IMR-90 (cell line): ENCODE measurements around the gene TM4SF18. TPM values are rescaled to one million over a fixed set of nuclear protein-coding genes. Genes with fewer than 3 reads are reported as not detected.

Experiments
- ATAC-seq: fragments of 200-7000 bp; cut with Tn5 transposase; 2 replicates; pipeline ENCODE4 v1.9.1; 2020; ENCODE audit warnings: low read depth, mild to moderate bottlenecking, moderate library complexity
- BruUV-seq: library from RNA; stranded (reverse); fragments of 400-500 nt; replicated peaks from 2 replicates; lab custom pipeline; 2021; lab: Mats Ljungman, UMichigan
- CTCF ChIA-PET: fragments of 300-600 bp; formaldehyde crosslinking; extraction: SDS; loops from one replicate; lab custom pipeline; 2021; ENCODE audit warnings: antibody characterized with exemption; lab: Yijun Ruan, JAX
- POLR2A ChIA-PET: fragments of 300-600 bp; sonication (Branson Sonifier 250); formaldehyde crosslinking; loops from one replicate; lab custom pipeline; 2022; ENCODE audit warnings: antibody characterized with exemption; ENCODE audit not compliant: unreplicated experiment; lab: Charles Lee
- DNase-seq: peaks from one replicate; pipeline ENCODE4 v3.0.0; 2013
- H2AFZ ChIP-seq: replicated peaks from 2 replicates; pipeline ENCODE3; 2013; ENCODE audit warnings: low read length, mild to moderate bottlenecking; ENCODE audit not compliant: poor library complexity
- H2AK5ac ChIP-seq: 2 replicates; pipeline ENCODE4 v1.6.1; 2013; ENCODE audit warnings: low read depth, low read length, inconsistent platforms
- H2AK9ac ChIP-seq: replicated peaks from 2 replicates; pipeline ENCODE3; 2013; ENCODE audit warnings: mild to moderate bottlenecking, low read depth, low read length, moderate library complexity; ENCODE audit not compliant: poor library complexity
- H2BK120ac ChIP-seq: 2 replicates; pipeline ENCODE4 v1.6.1; 2013; ENCODE audit warnings: low read depth, low read length, inconsistent platforms
- H2BK15ac ChIP-seq: 3 replicates; pipeline ENCODE4 v1.6.1; 2013; ENCODE audit warnings: low read depth, low read length, inconsistent platforms
- H2BK20ac ChIP-seq: 2 replicates; pipeline ENCODE4 v1.6.1; 2013; ENCODE audit warnings: low read depth, mild to moderate bottlenecking, inconsistent platforms, low read length, moderate library complexity
- H2BK5ac ChIP-seq: 2 replicates; pipeline ENCODE4 v1.6.1; 2013; ENCODE audit warnings: mild to moderate bottlenecking, low read depth, low read length, inconsistent platforms; ENCODE audit not compliant: poor library complexity, severe bottlenecking
- H3K14ac ChIP-seq: replicated peaks from 2 replicates; pipeline ENCODE4 v1.6.1; 2013; ENCODE audit warnings: low read depth, low read length, inconsistent platforms
- H3K18ac ChIP-seq: 2 replicates; pipeline ENCODE4 v1.6.1; 2013; ENCODE audit warnings: low read depth, low read length, control low read depth
- H3K23ac ChIP-seq: 2 replicates; pipeline ENCODE4 v1.6.1; 2013; ENCODE audit warnings: low read depth, low read length, inconsistent platforms
- H3K27ac ChIP-seq: 2 replicates; pipeline ENCODE4 v1.5.1; 2013; ENCODE audit warnings: mild to moderate bottlenecking, control low read depth, low read length; ENCODE audit not compliant: insufficient read depth
- H3K27me3 ChIP-seq: 2 replicates; pipeline ENCODE4 v1.6.1; 2013; ENCODE audit warnings: low read length; ENCODE audit not compliant: control insufficient read depth, insufficient read depth
- H3K36me3 ChIP-seq: 2 replicates; pipeline ENCODE4 v1.6.1; 2013; ENCODE audit warnings: low read length, mixed read lengths; ENCODE audit not compliant: control insufficient read depth, insufficient read depth
- H3K4ac ChIP-seq: 2 replicates; pipeline ENCODE4 v1.6.1; 2013; ENCODE audit warnings: low read depth, low read length, inconsistent platforms
- H3K4me1 ChIP-seq: 2 replicates; pipeline ENCODE4 v1.6.1; 2013; ENCODE audit warnings: low read length, mixed read lengths; ENCODE audit not compliant: control insufficient read depth, insufficient read depth
- H3K4me2 ChIP-seq: 2 replicates; pipeline ENCODE4 v1.6.1; 2013; ENCODE audit warnings: low read depth, mild to moderate bottlenecking, control low read depth, low read length, moderate library complexity
- H3K4me3 ChIP-seq: 2 replicates; pipeline ENCODE4 v1.5.1; 2013; ENCODE audit warnings: low read depth, mild to moderate bottlenecking, control low read depth, low read length, moderate library complexity; ENCODE audit not compliant: insufficient read depth
- H3K56ac ChIP-seq: 2 replicates; pipeline ENCODE4 v1.6.1; 2013; ENCODE audit warnings: low read length, inconsistent platforms; ENCODE audit not compliant: insufficient read depth; ENCODE audit errors: extremely low read depth
- H3K79me1 ChIP-seq, 2 experiments: 2 replicates each; pipeline ENCODE4 v1.6.1; 2013; ENCODE audit warnings: low read length in 2 of 2, inconsistent platforms in 1 of 2, low read depth in 1 of 2
- H3K9ac ChIP-seq: 2 replicates; pipeline ENCODE4 v1.6.1; 2013; ENCODE audit warnings: low read depth, low read length, control low read depth
- H3K9me1 ChIP-seq: 2 replicates; pipeline ENCODE4 v1.6.1; 2013; ENCODE audit warnings: low read length, inconsistent platforms; ENCODE audit not compliant: insufficient read depth
- H3K9me3 ChIP-seq: 2 replicates; pipeline ENCODE4 v1.6.1; 2013; ENCODE audit warnings: low read length; ENCODE audit not compliant: control insufficient read depth, insufficient read depth
- H4K20me1 ChIP-seq: 2 replicates; pipeline ENCODE4 v1.6.1; 2013; ENCODE audit warnings: low read length, inconsistent platforms; ENCODE audit not compliant: insufficient read depth
- H4K5ac ChIP-seq: 2 replicates; pipeline ENCODE4 v1.6.1; 2013; ENCODE audit warnings: mild to moderate bottlenecking, low read depth, low read length, control low read depth
- H4K8ac ChIP-seq, 2 experiments: 2 replicates each; pipeline ENCODE4 v1.6.1; 2013; ENCODE audit warnings: low read depth in 2 of 2, low read length in 2 of 2, control low read depth in 1 of 2, inconsistent platforms in 1 of 2
- H4K91ac ChIP-seq: 2 replicates; pipeline ENCODE4 v1.6.1; 2013; ENCODE audit warnings: low read depth, low read length, inconsistent platforms; ENCODE audit not compliant: insufficient read depth
- BHLHE40 ChIP-seq: fragments of 150-350 bp; IDR thresholded peaks from 2 replicates; pipeline ENCODE4 v1.6.1; 2016; ENCODE audit warnings: mild to moderate bottlenecking, low read depth, low read length
- CEBPB ChIP-seq: IDR thresholded peaks from 2 replicates; pipeline ENCODE4 v1.6.1; 2012; ENCODE audit warnings: low read depth, low read length, improper control_type of control experiment
- CHD1 ChIP-seq: IDR thresholded peaks from 2 replicates; pipeline ENCODE4 v1.6.1; 2012; ENCODE audit warnings: low read depth, low read length, improper control_type of control experiment
- CTCF ChIP-seq: conservative IDR thresholded peaks from 2 replicates; pipeline ENCODE4 v1.5.1; 2012; ENCODE audit warnings: mild to moderate bottlenecking, low read depth, low read length, improper control_type of control experiment
- ELK1 ChIP-seq: fragments of 150-350 bp; IDR thresholded peaks from 2 replicates; pipeline ENCODE4 v1.6.1; 2016; ENCODE audit warnings: low read depth, mild to moderate bottlenecking, low read length, moderate library complexity, borderline replicate concordance
- FOS ChIP-seq: fragments of 150-350 bp; IDR thresholded peaks from 2 replicates; pipeline ENCODE4 v1.6.1; 2016; ENCODE audit warnings: low read depth, low read length
- MAFK ChIP-seq: IDR thresholded peaks from 2 replicates; pipeline ENCODE4 v1.6.1; 2012; ENCODE audit warnings: low read depth, low read length, improper control_type of control experiment
- MAZ ChIP-seq: IDR thresholded peaks from 2 replicates; pipeline ENCODE4 v1.6.1; 2012; ENCODE audit warnings: low read depth, mild to moderate bottlenecking, low read length, improper control_type of control experiment, moderate library complexity, borderline replicate concordance
- MXI1 ChIP-seq: IDR thresholded peaks from 2 replicates; pipeline ENCODE4 v1.6.1; 2012; ENCODE audit warnings: low read depth, mild to moderate bottlenecking, low read length, moderate library complexity, borderline replicate concordance
- NFE2L2 ChIP-seq: fragments of 150-350 bp; IDR thresholded peaks from 2 replicates; pipeline ENCODE4 v1.6.1; 2016; ENCODE audit warnings: low read depth, mild to moderate bottlenecking, low read length
- POLR2A ChIP-seq: IDR thresholded peaks from 2 replicates; pipeline ENCODE4 v1.6.1; 2012; ENCODE audit warnings: mild to moderate bottlenecking, low read depth, low read length
- RAD21 ChIP-seq: IDR thresholded peaks from 2 replicates; pipeline ENCODE4 v1.6.1; 2012; ENCODE audit warnings: low read length, improper control_type of control experiment
- RCOR1 ChIP-seq: IDR thresholded peaks from 2 replicates; pipeline ENCODE4 v1.6.1; 2012; ENCODE audit warnings: mild to moderate bottlenecking, low read length, improper control_type of control experiment; ENCODE audit not compliant: insufficient replicate concordance
- RFX5 ChIP-seq: IDR thresholded peaks from 2 replicates; pipeline ENCODE4 v1.8.0; 2012; ENCODE audit warnings: low read depth, mild to moderate bottlenecking, low read length, moderate library complexity
- SMC3 ChIP-seq: fragments of 150-350 bp; IDR thresholded peaks from 2 replicates; pipeline ENCODE4 v1.6.1; 2016; ENCODE audit warnings: low read depth, mild to moderate bottlenecking, antibody characterized with exemption, low read length, moderate library complexity
- USF2 ChIP-seq: fragments of 150-350 bp; IDR thresholded peaks from 2 replicates; pipeline ENCODE4 v1.6.1; 2017; ENCODE audit warnings: mild to moderate bottlenecking, antibody characterized with exemption, low read length, low read depth
- WGBS, 2 experiments: methylation state at CpG; one replicate each; pipeline versions ENCODE4 v1.1.5 to v1.1.7; 2013; ENCODE audit warnings: missing lambda C conversion rate in 2 of 2; ENCODE audit not compliant: insufficient read length in 1 of 2; ENCODE audit errors: extremely low coverage in 2 of 2; 5-methylcytosine and 5-hydroxymethylcytosine counted together
- dilution Hi-C: fragments of 300-500 bp; cut with HindIII; formaldehyde crosslinking; loops from one replicate; pipeline ENCODE4 v1.14.3; 2018; ENCODE audit warnings: low sequenced_read_pairs; ENCODE audit not compliant: unreplicated experiment
- in situ Hi-C: fragments of 300-500 bp; cut with MboI; formaldehyde crosslinking; loops from 3 replicates; pipeline ENCODE4 v1.14.3; 2019; ENCODE audit warnings: low sequenced_read_pairs, inconsistent platforms, mixed read lengths
- intact Hi-C: fragments of 100-400 bp; cut with micrococcal nuclease; formaldehyde crosslinking; loops from 2 replicates; pipeline ENCODE4 v1.10.0; 2022
- polyA plus RNA-seq, 3 experiments: library from polyadenylated mRNA; depleted of rRNA; stranded (reverse); fragments of >200 nt; gene quantifications; 2 replicates each; pipeline ENCODE4 v1.2.3, GENCODE V29; 2012; ENCODE audit warnings: low replicate concordance in 1 of 3
- total RNA-seq: library from RNA; depleted of rRNA; stranded (reverse); fragments of >200 nt; gene quantifications from 2 replicates; pipeline ENCODE4 v1.2.3, GENCODE V29; 2012

The TM4SF18 gene
- total and polyA plus RNA-seq, 2 of the 4 experiments (the other 2 are of a cell fraction): under 0.01 TPM; not detected in 1

GRCh38 chr3:149317072-149317471 lies 16.4 kb downstream of the TM4SF18 start:
- peak overlapping the region; percentile 46; the same call in 1 of the 2 replicates for H3K18ac ChIP-seq
- peak overlapping the region; percentile 58; the same call in 1 of the 2 replicates for H3K4ac ChIP-seq
- ATAC-seq: no peak
- no TSS peak for BruUV-seq
- H2BK5ac ChIP-seq: peak overlapping the region; percentile 52
- no peaks in the 10 kb centered on the region for H3K9me3 ChIP-seq
- 0 out of 2 replicates have a peak overlapping the region, but pooled peaks have one; percentile 35 for H3K23ac ChIP-seq
- intact Hi-C loops (no loop called here), in situ Hi-C loops (no loop called here), dilution Hi-C loops (no loop called here)
- H3K9me1 ChIP-seq: peaks cover 3% of the 10 kb centered on the region; the same call in 1 of the 2 replicates
- H2AFZ ChIP-seq: peak overlapping the region; percentile 4
- no peak for DNase-seq
- H3K27ac ChIP-seq: no peak overlapping the region
- H4K8ac ChIP-seq: peak overlapping the region; percentile 4 to 57; a peak in 1 of 4 replicates
- WGBS, 2 experiments: no CpG with 5 or more reads among the region's 1 CpG
- peak overlapping the region; percentile 48; the same call in 1 of the 2 replicates for H4K91ac ChIP-seq
- H2AK9ac ChIP-seq: no peak overlapping the region
- no peaks in the 10 kb centered on the region for H3K27me3 ChIP-seq
- ChIA-PET CTCF (interaction anchor here (1.5 kb wide), 1 partner anchor 27 kb away, joined by 5 read pairs; no protein-coding TSS in a partner anchor), POLR2A (no interaction called here)
- peak overlapping the region; percentile 81; the same call in 1 of the 2 replicates for H2BK20ac ChIP-seq
- no peaks in the 10 kb centered on the region for H4K20me1 ChIP-seq
- H2BK15ac ChIP-seq: peak overlapping the region; percentile 41; the same call in 1 of the 3 replicates
- H3K14ac ChIP-seq: peak overlapping the region; percentile 79
- H3K4me3 ChIP-seq: no peak overlapping the region
- H2AK5ac ChIP-seq: peak overlapping the region; percentile 69
- no peak overlapping the region for H3K9ac ChIP-seq
- no peak overlapping the region for H3K56ac ChIP-seq
- no peak overlapping the region for H3K4me2 ChIP-seq
- peak overlapping the region; percentile 54 for H2BK120ac ChIP-seq
- TF ChIP-seq MAZ: no peak
- TF ChIP-seq USF2: no peak
- TF ChIP-seq SMC3: no peak
- TF ChIP-seq FOS: no peak
- TF ChIP-seq CEBPB: no peak
- TF ChIP-seq NFE2L2: no peak
- TF ChIP-seq MXI1: no peak
- no peak for TF ChIP-seq RCOR1
- TF ChIP-seq POLR2A: no peak
- no peak for TF ChIP-seq MAFK
- TF ChIP-seq RFX5: no peak
- no peak for TF ChIP-seq BHLHE40
- no peak for TF ChIP-seq CTCF
- TF ChIP-seq RAD21: no peak
- no peak for TF ChIP-seq ELK1
- TF ChIP-seq CHD1: no peak
- no peak overlapping the region; the same call in 1 of the 2 replicates for H4K5ac ChIP-seq
- H3K4me1 ChIP-seq: peaks cover 15% of the 10 kb centered on the region
- 0 out of 4 replicates have a peak, but pooled peaks cover 0 to 3% of the 10 kb centered on the region in 2 experiments for H3K79me1 ChIP-seq
- H3K36me3 ChIP-seq: no peaks in the 10 kb centered on the region
